ENCODE measurements around the gene TSHZ2. TPM values are rescaled to one million over a fixed set of nuclear protein-coding genes. Genes with fewer than 3 reads are reported as not detected.
"Not testable (repeated sequence)": the region's sequence is repeated elsewhere in the genome, so short reads cannot be mapped to it uniquely, and the experiment has no call there.

TSHZ2 gene
- total RNA-seq, 1 experiment from 2014 or later = 0.07 TPM

DNA sequence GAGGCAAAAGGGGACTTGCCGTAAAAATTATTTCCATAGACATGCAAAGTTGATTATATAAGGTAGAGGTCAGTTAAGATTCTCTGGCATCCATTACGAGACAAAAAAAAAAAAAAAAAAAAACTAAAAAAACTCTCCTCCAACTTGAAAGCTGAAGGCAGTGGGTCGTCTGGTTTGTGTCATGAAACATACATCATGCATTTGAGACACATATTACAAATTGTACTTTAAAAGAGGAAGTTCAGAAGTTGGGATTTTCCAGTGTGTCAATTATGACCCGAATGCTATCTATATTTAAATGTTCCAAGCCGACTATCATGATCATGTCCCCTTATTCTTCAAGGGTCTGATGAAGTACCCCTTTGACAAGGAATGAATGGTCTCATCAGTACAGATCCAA is 496.4 kb downstream of the TSHZ2 start:
- no peak overlapping the region for H4K8ac ChIP-seq (replicated peaks; ENCODE audit: insufficient read length, low read depth, low read length)
- H3K56ac ChIP-seq (ENCODE audit: insufficient read length, low read depth, low read length) = no peak overlapping the region
- no peak overlapping the region for H2BK20ac ChIP-seq (ENCODE audit: low read depth, low read length, poor library complexity, severe bottlenecking)
- Mint-ChIP-seq H3K9me3 (peaks cover 9 to 17% of the 10 kb centered on the region in 2 experiments), H3K27ac (no peak overlapping the region), H3K4me1 (peaks cover 0 to 6% of the 10 kb centered on the region in 2 experiments; a peak in 2 of 4 replicates), H3K36me3 (ENCODE audit: insufficient read depth in 1 of 3, low read depth in 3 of 3) (peaks cover 10 to 26% (median 25%) of the 10 kb centered on the region in 3 experiments), H3K27me3 (ENCODE audit: low read depth) (peaks cover 7% of the 10 kb centered on the region), H3K4me3 (no peak overlapping the region)
- H3K79me1 ChIP-seq (ENCODE audit: insufficient read depth, low read depth, low read length, poor library complexity, severe bottlenecking) = no peaks in the 10 kb centered on the region
- no peak overlapping the region for H2BK5ac ChIP-seq (ENCODE audit: insufficient read length, low read length)
- H3K27me3 ChIP-seq (ENCODE audit: insufficient read depth, low read length) = no peaks in the 10 kb centered on the region
- H3K23ac ChIP-seq (ENCODE audit: insufficient read length, low read depth, low read length) = no peak overlapping the region
- no peaks in the 10 kb centered on the region for H3K79me2 ChIP-seq (ENCODE audit: insufficient read depth, low read length)
- no peaks in the 10 kb centered on the region for H3K4me1 ChIP-seq (ENCODE audit: insufficient read depth, low read length)
- H3K14ac ChIP-seq (ENCODE audit: insufficient read depth, low read length) = no peak overlapping the region
- no peak overlapping the region for H3K4me2 ChIP-seq (ENCODE audit: insufficient read depth, insufficient read length, low read length)
- no peak overlapping the region for H4K91ac ChIP-seq (ENCODE audit: insufficient read length, low read depth, low read length)
- TF ChIP-seq, protein P1, sequence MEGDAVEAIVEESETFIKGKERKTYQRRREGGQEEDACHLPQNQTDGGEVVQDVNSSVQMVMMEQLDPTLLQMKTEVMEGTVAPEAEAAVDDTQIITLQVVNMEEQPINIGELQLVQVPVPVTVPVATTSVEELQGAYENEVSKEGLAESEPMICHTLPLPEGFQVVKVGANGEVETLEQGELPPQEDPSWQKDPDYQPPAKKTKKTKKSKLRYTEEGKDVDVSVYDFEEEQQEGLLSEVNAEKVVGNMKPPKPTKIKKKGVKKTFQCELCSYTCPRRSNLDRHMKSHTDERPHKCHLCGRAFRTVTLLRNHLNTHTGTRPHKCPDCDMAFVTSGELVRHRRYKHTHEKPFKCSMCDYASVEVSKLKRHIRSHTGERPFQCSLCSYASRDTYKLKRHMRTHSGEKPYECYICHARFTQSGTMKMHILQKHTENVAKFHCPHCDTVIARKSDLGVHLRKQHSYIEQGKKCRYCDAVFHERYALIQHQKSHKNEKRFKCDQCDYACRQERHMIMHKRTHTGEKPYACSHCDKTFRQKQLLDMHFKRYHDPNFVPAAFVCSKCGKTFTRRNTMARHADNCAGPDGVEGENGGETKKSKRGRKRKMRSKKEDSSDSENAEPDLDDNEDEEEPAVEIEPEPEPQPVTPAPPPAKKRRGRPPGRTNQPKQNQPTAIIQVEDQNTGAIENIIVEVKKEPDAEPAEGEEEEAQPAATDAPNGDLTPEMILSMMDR (conservative IDR thresholded peaks at IDR 0.05) = no peak
- no peak overlapping the region for H3K9ac ChIP-seq (ENCODE audit: extremely low read depth, insufficient read length, low read length)
- no peak overlapping the region for H2AK5ac ChIP-seq (ENCODE audit: insufficient read length, low read length)
- H2BK12ac ChIP-seq (ENCODE audit: insufficient read length, low read depth, low read length) = no peak overlapping the region
- H2BK15ac ChIP-seq (ENCODE audit: low read depth, low read length) = no peak overlapping the region
- no peaks in the 10 kb centered on the region for H3K9me3 ChIP-seq (ENCODE audit: control insufficient read depth, low read depth, low read length)
- H3K4ac ChIP-seq (ENCODE audit: low read depth, low read length) = no peak overlapping the region
- H3K18ac ChIP-seq (ENCODE audit: insufficient read length, low read depth, low read length) = no peak overlapping the region
- H2BK120ac ChIP-seq (ENCODE audit: low read depth, low read length, poor library complexity, severe bottlenecking) = no peak overlapping the region
- H2AFZ ChIP-seq (ENCODE audit: low read length) = no peak overlapping the region
- DNase-seq = no peak
- H3K23me2 ChIP-seq (ENCODE audit: insufficient read length, low read depth, low read length, poor library complexity, severe bottlenecking) = no peaks in the 10 kb centered on the region
- no peak overlapping the region for H4K5ac ChIP-seq (ENCODE audit: insufficient read length, low read depth, low read length)
- no peaks in the 10 kb centered on the region for H4K20me1 ChIP-seq (ENCODE audit: control insufficient read depth, insufficient read depth, insufficient read length)
- WGBS (ENCODE audit: extremely low coverage, insufficient read length, low lambda C conversion rate) = no CpG with 5 or more reads among the region's 5 CpGs
- H3K27ac ChIP-seq (ENCODE audit: insufficient read length, low read depth, low read length) = no peak overlapping the region
- H3T11ph ChIP-seq (ENCODE audit: low read length) = no peak overlapping the region

DNA sequence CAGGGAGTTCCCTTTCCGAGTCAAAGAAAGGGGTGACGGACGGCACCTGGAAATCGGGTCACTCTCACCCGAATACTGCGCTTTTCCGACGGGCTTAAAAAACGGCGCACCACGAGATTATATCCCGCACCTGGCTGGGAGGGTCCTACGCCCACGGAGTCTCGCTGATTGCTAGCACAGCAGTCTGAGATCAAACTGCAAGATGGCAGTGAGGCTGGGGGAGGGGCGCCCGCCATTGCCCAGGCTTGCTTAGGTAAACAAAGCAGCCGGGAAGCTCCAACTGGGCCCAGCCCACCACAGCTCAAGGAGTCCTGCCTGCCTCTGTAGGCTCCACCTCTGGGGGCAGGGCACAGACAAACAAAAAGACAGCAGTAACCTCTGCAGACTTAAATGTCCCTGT is 500.7 kb downstream of the TSHZ2 start:
- not testable (repeated sequence) for H2BK120ac ChIP-seq (ENCODE audit: low read depth, low read length, poor library complexity, severe bottlenecking); H3T11ph ChIP-seq (ENCODE audit: low read length); H3K79me2 ChIP-seq (ENCODE audit: insufficient read depth, low read length); H4K5ac ChIP-seq (ENCODE audit: insufficient read length, low read depth, low read length); H3K27ac Mint-ChIP-seq; H3K79me1 ChIP-seq (ENCODE audit: insufficient read depth, low read depth, low read length, poor library complexity, severe bottlenecking); H3K23me2 ChIP-seq (ENCODE audit: insufficient read length, low read depth, low read length, poor library complexity, severe bottlenecking); H2AFZ ChIP-seq (ENCODE audit: low read length); H3K9ac ChIP-seq (ENCODE audit: extremely low read depth, insufficient read length, low read length); H3K27me3 Mint-ChIP-seq (ENCODE audit: low read depth); H3K56ac ChIP-seq (ENCODE audit: insufficient read length, low read depth, low read length); H4K8ac ChIP-seq (replicated peaks; ENCODE audit: insufficient read length, low read depth, low read length); H3K4me1 ChIP-seq (ENCODE audit: insufficient read depth, low read length); H2BK12ac ChIP-seq (ENCODE audit: insufficient read length, low read depth, low read length); H3K27me3 ChIP-seq (ENCODE audit: insufficient read depth, low read length); H3K4me2 ChIP-seq (ENCODE audit: insufficient read depth, insufficient read length, low read length); H2BK20ac ChIP-seq (ENCODE audit: low read depth, low read length, poor library complexity, severe bottlenecking); H2BK15ac ChIP-seq (ENCODE audit: low read depth, low read length); H3K27ac ChIP-seq (ENCODE audit: insufficient read length, low read depth, low read length); H3K18ac ChIP-seq (ENCODE audit: insufficient read length, low read depth, low read length); H4K20me1 ChIP-seq (ENCODE audit: control insufficient read depth, insufficient read depth, insufficient read length); H3K14ac ChIP-seq (ENCODE audit: insufficient read depth, low read length); DNase-seq; H3K23ac ChIP-seq (ENCODE audit: insufficient read length, low read depth, low read length); H3K4ac ChIP-seq (ENCODE audit: low read depth, low read length); H2AK5ac ChIP-seq (ENCODE audit: insufficient read length, low read length); H2BK5ac ChIP-seq (ENCODE audit: insufficient read length, low read length); H3K4me3 Mint-ChIP-seq; H3K4me1 Mint-ChIP-seq; H4K91ac ChIP-seq (ENCODE audit: insufficient read length, low read depth, low read length); H3K9me3 ChIP-seq (ENCODE audit: control insufficient read depth, low read depth, low read length)
- Mint-ChIP-seq H3K36me3 (ENCODE audit: insufficient read depth in 1 of 3, low read depth in 3 of 3) (peaks cover 10 to 19% (median 14%) of the 10 kb centered on the region in 3 experiments), H3K9me3 (peaks cover 9 to 15% of the 10 kb centered on the region in 2 experiments)
- WGBS (ENCODE audit: extremely low coverage, insufficient read length, low lambda C conversion rate) = no CpG with 5 or more reads among the region's 18 CpGs

Measured in H9 (cell line).